ENCODE results near the gene LGALS4.
"Not testable (repeated sequence)": the region's sequence is repeated elsewhere in the genome, so short reads cannot be mapped to it uniquely, and the experiment has no call there.

DNA sequence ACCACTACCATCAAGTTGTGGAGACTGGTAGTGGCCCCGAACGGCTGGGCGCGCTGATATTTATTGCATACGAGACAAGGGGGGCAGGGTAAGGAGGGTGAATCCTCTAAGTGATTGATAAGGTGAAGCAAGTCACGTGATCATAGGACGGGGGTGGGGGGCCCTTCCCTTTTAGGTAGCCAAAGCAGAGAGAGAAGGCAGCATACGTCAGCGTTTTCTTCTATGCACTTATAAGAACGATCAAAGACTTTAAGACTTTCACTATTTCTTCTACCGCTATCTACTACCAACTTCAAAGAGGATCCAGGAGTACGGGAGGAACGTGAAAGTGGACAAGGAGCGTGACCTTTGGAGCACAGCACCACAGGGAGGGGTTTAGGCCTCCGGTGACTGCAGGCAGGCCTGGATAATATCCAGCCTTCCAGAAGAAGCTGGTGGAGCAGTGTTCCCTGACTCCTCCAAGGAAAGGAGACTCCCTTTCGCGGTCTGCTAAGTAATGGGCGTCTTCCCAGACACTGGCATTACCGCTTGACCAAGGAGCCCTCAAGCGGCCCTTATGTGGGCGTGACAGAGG is 47.0 kb upstream of the LGALS4 start:
- TF ChIP-seq ZC3H10 (CRISPR knock-in tag; IDR thresholded peaks at IDR 0.05); ISL1 (CRISPR knock-in tag; IDR thresholded peaks at IDR 0.05); RARB (CRISPR knock-in tag; IDR thresholded peaks at IDR 0.05); ZFP30 (CRISPR knock-in tag; IDR thresholded peaks at IDR 0.05); ZNF8 (CRISPR knock-in tag; IDR thresholded peaks at IDR 0.05); PATZ1 (CRISPR knock-in tag; IDR thresholded peaks at IDR 0.05; ENCODE audit: borderline replicate concordance); ARNTL (CRISPR knock-in tag; IDR thresholded peaks at IDR 0.05; ENCODE audit: borderline replicate concordance, low read depth); ZNF565 (CRISPR knock-in tag; conservative IDR thresholded peaks at IDR 0.05; ENCODE audit: low read depth); CREB5 (CRISPR knock-in tag; IDR thresholded peaks at IDR 0.05; ENCODE audit: low read depth): not testable (repeated sequence)
- TF ChIP-seq, protein P1, sequence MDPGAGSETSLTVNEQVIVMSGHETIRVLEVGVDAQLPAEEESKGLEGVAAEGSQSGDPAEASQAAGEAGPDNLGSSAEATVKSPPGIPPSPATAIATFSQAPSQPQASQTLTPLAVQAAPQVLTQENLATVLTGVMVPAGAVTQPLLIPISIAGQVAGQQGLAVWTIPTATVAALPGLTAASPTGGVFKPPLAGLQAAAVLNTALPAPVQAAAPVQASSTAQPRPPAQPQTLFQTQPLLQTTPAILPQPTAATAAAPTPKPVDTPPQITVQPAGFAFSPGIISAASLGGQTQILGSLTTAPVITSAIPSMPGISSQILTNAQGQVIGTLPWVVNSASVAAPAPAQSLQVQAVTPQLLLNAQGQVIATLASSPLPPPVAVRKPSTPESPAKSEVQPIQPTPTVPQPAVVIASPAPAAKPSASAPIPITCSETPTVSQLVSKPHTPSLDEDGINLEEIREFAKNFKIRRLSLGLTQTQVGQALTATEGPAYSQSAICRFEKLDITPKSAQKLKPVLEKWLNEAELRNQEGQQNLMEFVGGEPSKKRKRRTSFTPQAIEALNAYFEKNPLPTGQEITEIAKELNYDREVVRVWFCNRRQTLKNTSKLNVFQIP (CRISPR knock-in tag; IDR thresholded peaks at IDR 0.05; ENCODE audit: borderline replicate concordance, low read depth): not testable (repeated sequence)

Measured in SK-N-SH treated with all-trans-retinoic acid at 6 μM for 48 hours (cell line).